AG20443 (cell line): Measurements from ENCODE around the gene EFNA2.
"Not testable (repeated sequence)": the region's sequence is repeated elsewhere in the genome, so short reads cannot be mapped to it uniquely, and the experiment has no call there.

ENCODE experiments used
- DNase-seq: peaks from one replicate; pipeline ENCODE4 v3.0.0; 2012; ENCODE audit warnings: low spot score, mixed read lengths

EFNA2 gene

DNA sequence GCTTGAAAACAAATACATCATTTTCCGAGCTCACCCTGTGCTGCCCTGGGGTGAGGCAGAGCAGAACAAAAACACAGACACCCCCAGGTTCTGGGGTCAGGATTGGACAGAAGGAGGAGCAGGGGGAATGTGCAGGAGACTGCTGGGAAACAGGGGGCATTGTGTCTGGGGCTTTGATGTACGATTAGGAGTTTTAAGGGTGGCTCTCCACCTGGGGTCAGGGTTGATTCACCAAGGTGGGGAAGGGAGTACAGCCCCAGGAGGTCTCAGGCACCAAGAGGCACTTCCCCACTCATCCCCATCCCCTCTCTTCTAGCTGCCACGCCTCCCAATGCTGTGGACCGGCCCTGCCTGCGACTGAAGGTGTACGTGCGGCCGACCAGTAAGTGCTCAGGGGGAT, 12.6 kb downstream of the EFNA2 start:
- no peak for DNase-seq

DNA sequence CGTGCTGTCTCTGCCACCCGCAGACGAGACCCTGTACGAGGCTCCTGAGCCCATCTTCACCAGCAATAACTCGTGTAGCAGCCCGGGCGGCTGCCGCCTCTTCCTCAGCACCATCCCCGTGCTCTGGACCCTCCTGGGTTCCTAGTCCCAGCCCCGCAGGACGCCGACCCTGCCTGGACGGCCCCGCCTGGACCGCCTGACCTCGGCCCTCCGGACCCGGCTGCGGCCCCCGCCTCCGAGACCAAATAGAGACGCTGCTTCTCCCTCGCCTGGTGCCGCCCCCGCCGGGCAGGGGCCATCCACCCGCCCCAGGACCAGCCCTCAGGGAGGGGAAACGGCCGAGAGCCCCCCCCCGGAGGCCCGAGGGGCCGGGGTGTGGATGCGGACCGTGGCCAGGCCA, 14.1 kb downstream of the EFNA2 start:
- no peak for DNase-seq

DNA sequence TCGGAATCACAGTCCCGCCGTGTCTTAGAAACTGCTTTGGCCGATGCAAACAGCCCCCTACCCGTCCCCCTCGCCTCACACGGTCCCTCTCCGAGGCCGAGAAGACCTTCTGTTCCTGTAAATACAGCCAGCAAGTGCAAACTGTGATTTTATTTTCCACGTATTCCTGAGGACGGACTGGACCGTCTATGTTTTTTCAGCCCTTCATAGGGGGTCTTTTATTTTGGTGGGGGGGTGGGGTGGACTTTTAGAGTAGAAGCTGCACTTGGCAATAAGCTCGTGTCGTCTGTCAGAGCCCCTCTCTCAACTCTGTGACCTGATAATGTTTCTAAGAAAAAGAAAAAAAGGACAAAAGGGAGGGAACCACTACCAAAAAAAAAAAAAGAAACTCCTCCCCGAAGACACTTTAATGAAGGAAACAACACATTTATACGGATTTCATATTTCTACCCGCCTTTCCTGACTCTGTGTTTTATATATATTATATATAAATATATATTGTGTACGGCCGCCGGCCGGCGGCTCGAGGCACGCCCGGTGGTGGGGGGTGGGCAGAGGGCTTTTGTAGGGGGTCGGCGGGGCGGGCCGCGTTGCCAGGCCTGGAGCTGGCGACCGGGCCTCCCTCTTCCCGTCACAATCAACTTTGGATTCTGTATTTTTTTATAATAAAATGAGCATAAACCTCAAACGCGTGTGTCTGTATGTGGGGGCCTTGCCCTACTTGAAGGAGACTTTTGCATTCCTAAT, 15.2 kb downstream of the EFNA2 start:
- no peak for DNase-seq

DNA sequence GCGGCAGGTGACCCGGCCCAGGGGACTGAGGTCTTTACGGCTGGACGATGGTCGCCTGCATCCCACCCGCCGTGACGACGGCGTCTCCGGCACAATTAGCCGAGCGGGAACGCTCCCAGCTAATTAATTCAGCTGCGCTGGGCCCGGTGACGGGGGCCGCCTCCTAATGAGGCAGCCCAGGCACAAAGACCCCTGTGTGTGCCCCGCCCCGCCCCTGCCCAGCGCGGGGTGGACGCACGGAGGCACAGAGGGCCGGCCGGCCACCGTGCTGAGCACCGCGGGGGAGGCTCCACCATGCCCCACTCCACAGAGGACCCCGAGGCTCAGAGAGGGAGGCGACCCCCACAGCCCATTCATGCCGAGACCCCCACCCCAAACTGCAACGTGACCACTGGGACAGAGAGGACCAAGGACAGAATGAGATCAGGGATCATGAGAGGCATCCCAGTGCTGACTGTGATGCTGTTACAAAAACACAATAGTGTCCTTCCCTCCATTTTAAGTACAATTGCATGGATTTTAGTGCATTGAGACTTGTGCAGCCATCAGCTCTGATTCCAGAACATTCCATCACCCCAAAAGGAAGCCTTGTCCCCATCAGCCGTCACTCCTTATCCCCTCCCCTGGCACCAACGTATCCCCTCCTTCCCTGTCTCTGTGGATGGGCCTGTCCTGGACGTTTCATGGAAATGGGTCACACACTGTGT, 17.0 kb downstream of the EFNA2 start:
- no peak for DNase-seq

DNA sequence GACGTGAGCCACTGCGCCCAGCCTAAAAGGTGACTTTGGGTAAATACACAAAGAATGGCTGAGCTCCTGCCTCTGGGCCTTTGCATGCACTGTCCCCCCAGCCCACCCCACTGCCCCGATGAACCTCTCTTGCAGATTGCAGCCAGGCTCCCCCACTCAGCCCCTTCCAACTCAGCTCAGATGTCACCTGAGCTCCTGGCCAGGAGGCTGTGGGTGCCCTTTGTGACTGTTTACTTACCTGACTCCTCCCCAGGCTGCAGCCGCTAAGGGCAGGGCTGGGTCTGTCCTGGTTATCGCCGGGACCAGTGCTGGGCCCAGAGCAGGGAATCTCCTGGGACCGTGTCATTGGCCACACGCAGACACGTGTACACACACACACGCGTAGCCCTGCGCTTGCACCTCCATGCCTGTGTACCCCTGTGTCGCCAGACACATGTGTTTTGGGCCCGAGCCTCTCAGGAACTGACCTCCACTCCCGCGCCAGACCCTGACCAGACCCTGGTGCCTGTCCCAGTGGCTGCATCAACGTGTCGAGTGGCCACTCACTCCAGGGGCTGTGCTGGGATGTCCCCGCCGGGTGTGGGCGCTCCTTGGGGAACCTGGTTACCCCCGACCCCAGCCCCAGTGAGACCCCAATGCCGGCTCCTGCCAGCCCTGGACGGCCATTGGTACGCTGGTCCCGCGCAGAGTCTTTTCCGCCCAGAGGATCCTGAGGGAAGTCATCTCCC, 18.7 kb downstream of the EFNA2 start:
- DNase-seq: no peak

DNA sequence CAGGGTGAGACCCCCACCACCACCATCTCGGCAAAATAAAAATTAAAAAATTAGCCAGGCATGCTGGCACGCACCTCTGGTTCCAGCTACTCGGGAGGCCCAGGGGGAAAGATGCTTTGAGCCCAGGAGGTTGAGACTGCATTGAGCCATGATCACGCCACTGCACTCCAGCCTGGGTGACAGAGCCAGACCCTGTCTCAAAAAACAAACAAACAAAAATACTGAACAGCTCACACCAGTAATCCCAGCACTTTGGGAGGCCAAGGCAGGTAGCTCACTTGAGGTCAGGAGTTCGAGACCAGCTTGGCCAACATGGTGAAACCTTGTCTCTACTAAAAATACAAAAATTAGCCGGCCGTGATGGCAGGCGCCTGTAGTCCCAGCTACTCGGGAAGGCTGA, 19.7 kb downstream of the EFNA2 start:
- not testable (repeated sequence) for DNase-seq

DNA sequence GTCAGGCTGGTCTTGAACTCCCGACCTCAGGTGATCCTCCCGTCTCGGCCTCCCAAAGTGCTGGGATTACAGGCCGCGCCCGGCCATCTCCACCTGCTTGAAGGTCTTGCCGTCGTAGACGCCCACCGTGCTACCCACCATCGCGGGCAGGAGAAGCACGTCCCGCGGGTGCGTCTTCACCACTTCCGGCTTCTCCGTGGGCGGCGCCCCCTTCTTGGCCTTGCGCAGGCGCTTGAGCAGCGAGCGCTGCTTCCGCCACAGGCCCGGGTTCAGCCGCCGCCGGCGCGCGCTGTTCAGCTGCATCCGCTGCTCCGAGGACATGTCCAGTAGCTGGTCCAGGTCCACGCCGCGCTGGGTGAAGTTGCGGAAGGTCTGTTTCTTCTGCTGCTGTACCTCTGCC, 21.6 kb downstream of the EFNA2 start:
- no peak for DNase-seq

DNA sequence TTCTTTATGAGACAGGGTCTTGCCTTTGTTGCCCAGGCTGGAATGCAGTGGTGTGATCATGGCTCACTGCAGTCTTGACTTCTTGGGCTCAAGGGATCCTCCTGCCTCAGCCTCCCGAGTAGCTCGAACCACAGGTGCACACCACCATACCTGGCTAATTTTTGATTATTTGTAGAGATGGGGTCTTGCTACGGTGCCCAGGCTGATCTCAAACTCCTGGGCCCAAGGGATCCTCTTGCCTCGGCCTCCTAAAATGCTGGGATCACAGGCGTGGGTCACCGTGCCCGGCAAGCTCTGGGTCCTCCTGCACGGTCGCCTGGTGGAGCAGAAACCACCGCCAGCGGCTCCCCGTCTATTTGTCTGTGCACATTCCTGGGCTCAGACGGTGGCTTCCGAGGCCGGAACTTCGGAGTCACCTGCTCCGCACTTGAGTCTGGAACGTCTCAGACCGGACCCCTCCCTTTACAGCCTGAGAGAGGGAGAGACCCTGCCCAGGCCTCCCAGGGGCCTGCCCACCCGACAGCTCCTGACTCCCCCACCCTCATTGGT, 22.2 kb downstream of the EFNA2 start:
- no peak for DNase-seq

DNA sequence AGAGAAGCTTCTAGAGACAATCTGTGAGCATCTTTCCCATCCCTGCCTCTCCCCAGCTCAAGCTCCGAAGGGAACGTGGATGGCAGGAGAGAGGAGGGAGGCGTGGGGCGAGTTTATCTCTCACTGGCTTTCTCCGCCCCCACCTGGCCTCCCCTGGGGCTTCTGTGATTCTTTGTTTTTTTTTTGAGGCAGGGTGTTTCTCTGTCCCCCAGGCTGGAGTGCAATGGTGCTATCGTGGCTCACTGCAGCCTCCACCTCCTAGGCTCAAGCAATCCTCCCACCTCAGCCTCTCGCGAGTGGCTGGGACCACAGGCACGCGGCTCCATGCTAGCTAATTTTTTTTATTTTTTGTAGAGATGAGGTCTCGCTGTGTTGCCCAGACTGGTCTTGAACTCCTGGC, 23.0 kb downstream of the EFNA2 start:
- DNase-seq: no peak

DNA sequence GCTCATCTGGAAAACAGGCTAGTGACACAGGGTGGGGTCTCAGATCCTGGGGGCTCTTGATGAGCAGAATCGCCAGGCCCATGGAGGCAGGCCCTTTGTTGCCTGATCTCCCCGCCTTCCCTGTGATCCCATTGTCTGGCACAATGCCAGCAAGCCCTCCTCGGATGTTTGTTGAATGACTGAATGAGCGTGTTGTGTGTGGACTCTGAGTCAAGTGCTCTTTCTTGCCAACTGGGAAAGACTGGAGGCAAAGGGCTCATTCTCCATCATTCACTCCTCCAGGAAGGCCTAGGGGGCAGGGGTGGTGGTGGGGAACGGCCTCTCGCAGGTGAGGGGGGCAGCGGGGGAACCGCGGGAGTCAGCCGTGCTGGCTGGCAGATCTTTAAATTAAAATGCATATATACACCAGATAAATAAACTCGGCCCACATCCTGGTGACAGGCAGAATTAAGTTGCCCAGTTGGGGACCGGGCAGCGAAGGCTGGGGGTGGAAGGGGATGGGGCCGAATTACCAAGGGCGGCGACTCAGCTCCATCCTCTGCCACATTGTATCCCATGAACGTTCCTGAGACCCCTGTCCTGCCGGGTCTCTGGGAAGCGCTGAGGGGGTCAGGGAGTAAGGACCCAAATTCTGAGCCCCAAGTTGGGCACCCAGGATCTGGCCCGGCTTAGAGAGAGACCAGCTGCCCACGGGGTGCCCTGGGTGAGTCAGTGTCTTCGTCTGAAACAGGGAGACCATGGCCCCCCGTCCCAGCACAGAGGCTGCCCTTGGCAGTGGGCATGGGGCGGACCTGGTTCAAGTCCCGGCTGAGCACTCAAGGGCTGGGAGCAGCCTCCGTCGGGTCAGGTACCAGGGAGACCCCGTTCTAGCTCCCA, 24.5 kb downstream of the EFNA2 start:
- DNase-seq: no peak

DNA sequence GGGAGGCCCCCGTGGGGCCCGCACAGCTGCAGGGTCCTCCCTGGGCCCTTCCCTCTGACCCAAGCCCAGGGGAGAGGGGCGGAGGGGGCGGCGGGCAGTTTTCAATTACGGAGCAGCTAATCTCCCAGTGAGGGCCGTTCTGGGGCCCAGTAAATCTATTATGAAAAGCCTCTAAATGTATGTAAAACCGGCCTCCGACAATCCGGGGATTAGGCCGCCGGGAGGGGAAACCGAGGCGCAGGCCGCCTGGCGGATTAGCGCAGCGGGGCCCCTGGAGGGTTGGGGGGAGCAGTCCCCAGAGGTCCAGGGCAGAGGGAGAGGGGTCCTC, 25.1 kb downstream of the EFNA2 start:
- DNase-seq: no peak

GRCh38 chr19:1311543-1312091, 25.9 kb downstream of the EFNA2 start:
- no peak for DNase-seq

DNA sequence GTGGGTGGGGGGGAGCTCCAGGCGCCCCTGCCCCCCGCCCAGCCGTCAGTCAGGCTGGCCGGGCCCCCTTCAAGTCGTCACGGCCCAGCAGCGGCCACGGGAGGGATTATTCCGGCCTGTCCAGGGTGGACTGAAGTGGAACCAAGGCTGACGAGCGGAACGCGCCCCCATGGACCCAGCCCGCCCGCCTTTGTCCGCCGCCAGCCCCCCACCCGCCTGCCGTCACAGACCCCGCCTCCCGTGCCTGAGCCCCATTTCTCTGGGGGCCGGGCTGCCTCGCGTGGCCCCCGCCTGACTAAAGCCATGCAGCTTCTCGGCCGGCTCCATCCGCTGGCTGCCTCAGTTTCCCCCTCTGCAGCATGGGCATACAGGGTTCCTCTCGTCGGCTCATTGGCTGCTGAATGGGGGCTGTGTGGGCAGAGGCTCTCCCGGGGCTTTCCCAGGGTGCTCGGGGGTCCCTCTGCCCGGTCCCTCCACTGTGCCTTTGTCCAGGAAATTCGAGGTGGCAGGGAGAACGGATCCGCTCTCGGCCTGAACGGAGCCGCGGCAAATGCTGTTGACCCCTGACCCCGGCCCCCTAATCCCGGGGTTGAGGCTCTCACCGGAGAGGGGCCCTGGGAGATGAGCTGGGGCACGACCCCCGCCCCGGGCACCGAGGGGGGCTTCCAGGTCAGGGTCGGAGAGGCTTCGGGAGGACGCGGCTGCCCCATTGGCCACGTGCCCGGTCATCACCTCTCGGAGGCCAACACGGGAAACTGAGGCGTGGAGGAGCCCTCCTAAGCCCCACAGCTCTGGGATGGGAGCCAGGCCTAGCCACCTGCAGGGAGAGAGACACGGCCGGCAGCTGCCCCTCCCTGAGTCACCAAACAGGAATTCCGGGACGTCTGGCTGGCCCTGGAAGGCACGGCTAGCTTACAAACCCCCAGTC, 27.4 kb downstream of the EFNA2 start:
- DNase-seq: peak; percentile 80

DNA sequence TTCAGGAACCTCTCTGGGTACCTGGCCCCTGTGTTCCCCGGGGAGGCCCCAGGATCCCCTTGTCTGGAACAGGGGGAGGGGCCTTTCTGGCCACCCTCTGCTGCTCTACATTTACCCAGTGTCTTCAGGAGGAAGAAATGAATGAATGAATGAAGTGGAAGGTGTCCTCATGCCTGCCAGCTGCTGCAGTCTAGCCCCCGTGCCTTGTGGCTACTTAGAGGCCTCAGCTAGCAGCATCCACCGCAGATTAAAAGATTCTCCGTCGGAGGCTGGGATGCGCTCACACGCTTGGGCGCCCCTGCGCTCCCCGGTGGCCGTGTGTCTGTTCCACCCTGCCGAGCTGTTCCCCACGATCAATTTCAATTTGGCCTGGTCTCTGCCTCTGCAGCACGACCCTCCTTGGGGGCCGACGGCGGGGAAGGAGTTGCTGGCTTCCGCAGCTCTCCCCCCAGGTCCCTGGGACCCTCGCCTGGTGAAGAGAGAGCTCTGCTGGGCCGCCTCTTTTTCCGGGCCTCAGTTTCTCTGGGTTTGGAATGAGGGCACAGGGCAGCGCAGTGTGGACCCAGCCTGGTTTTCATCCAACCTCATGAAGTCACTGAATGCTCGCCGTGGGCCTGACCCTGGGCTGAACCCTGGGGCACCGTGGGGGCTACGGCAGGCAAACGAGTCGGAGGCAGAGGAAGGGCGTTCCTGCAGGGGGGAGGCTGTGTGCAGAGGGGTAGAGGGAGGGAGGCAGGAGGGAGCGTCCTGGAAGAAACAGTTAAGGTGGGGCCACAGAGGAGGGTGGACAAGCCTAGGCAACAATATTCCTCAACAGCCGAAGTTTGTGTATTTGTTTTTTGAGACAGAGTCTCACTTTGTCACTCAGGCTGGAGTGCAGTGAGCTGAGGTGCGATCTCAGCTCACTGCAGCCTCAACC, 28.3 kb downstream of the EFNA2 start:
- DNase-seq: no peak

GRCh38 chr19:1315470-1316166, 29.9 kb downstream of the EFNA2 start:
- DNase-seq: peak; percentile 91

GRCh38 chr19:1316466-1316865, 30.8 kb downstream of the EFNA2 start:
- DNase-seq: no peak

- DNase-seq: no peak
Observed at GRCh38 chr19:1317274-1318003, 31.8 kb downstream of the EFNA2 start.
